Panc1 (cell line): Measurements from ENCODE around the gene GRIN2C. TPM values are rescaled to one million over a fixed set of nuclear protein-coding genes. Genes with fewer than 3 reads are reported as not detected.

Experiments
- ATAC-seq: fragments of 200-7000 bp; cut with Tn5 transposase; 2 replicates; pipeline ENCODE4 v1.9.1; 2020; ENCODE audit warnings: mild to moderate bottlenecking, moderate library complexity
- BruUV-seq: library from RNA; stranded (reverse); fragments of 400-500 nt; replicated peaks from 2 replicates; lab custom pipeline; 2021; lab: Mats Ljungman, UMichigan
- CTCF ChIA-PET: fragments of 300-600 bp; sonication (Branson Sonifier 250); formaldehyde crosslinking; loops from one replicate; lab custom pipeline; 2022; ENCODE audit warnings: antibody characterized with exemption; lab: Charles Lee
- POLR2A ChIA-PET: fragments of 300-600 bp; sonication (Branson Sonifier 250); formaldehyde crosslinking; loops from one replicate; lab custom pipeline; 2022; ENCODE audit warnings: antibody characterized with exemption; lab: Charles Lee
- DNase-seq: peaks from one replicate; pipeline ENCODE4 v3.0.0-alpha.2; 2010; ENCODE audit warnings: low read depth, low spot score
- H3K27ac ChIP-seq: 2 replicates; pipeline ENCODE4 v1.5.1; 2011; ENCODE audit warnings: mild to moderate bottlenecking, low read length, inconsistent platforms
- H3K27me3 ChIP-seq: fragments of 200-500 bp; sonication (Bioruptor generic); 2 replicates; pipeline ENCODE4 v1.6.0; 2014; ENCODE audit warnings: low read length, inconsistent platforms; ENCODE audit not compliant: control insufficient read depth, insufficient read depth
- H3K36me3 ChIP-seq: fragments of 200-500 bp; sonication (Bioruptor generic); 2 replicates; pipeline ENCODE4 v1.5.1; 2014; ENCODE audit warnings: inconsistent platforms, mild to moderate bottlenecking, low read length, moderate library complexity; ENCODE audit not compliant: control insufficient read depth, insufficient read depth
- H3K4me1 ChIP-seq: 2 replicates; pipeline ENCODE4 v1.5.1; 2011; ENCODE audit warnings: inconsistent platforms, mild to moderate bottlenecking, low read length, moderate library complexity; ENCODE audit not compliant: control insufficient read depth, insufficient read depth
- H3K4me3 ChIP-seq, 2 experiments: 2 replicates each; pipeline ENCODE4 v1.5.1; 2011 to 2012; ENCODE audit warnings: low read depth in 2 of 2, low read length in 2 of 2, mild to moderate bottlenecking in 2 of 2, inconsistent platforms in 1 of 2, moderate library complexity in 1 of 2
- H3K9me3 ChIP-seq: fragments of 200-500 bp; sonication (Bioruptor generic); 2 replicates; pipeline ENCODE4 v1.5.1; 2014; ENCODE audit warnings: low read depth, mild to moderate bottlenecking, inconsistent platforms, low read length, moderate library complexity; ENCODE audit not compliant: control insufficient read depth, insufficient read depth
- CTCF ChIP-seq: fragments of 450-650 bp; IDR thresholded peaks from 2 replicates; pipeline ENCODE4 v1.5.1; 2017; ENCODE audit warnings: mild to moderate bottlenecking
- POLR2AphosphoS5 ChIP-seq: IDR thresholded peaks from 2 replicates; pipeline ENCODE4 v1.6.1; 2012; ENCODE audit warnings: mild to moderate bottlenecking, low read depth, low read length, moderate library complexity
- REST ChIP-seq, 2 experiments: IDR thresholded peaks; 2 replicates each; pipeline ENCODE4 v1.6.1; 2011 to 2012; ENCODE audit warnings: low read depth in 2 of 2, control low read depth in 1 of 2, low read length in 1 of 2, mild to moderate bottlenecking in 1 of 2, moderate library complexity in 1 of 2; ENCODE audit not compliant: insufficient read depth in 1 of 2
- SIN3A ChIP-seq: IDR thresholded peaks from 2 replicates; pipeline ENCODE4 v1.6.1; 2012; ENCODE audit warnings: low read depth, mild to moderate bottlenecking, low read length, moderate library complexity, borderline replicate concordance; ENCODE audit not compliant: insufficient read depth
- TCF7L2 ChIP-seq: IDR thresholded peaks from 2 replicates; pipeline ENCODE4 v1.6.1; 2011; ENCODE audit warnings: mild to moderate bottlenecking, low read depth, low read length, inconsistent platforms
- in situ Hi-C: cut with HindIII; loops from 2 replicates; pipeline ENCODE4 v1.10.0; 2016; ENCODE audit warnings: low sequenced_read_pairs, low pct_unique_long_range_greater_than_20kb
- intact Hi-C: fragments of 100-400 bp; cut with micrococcal nuclease; formaldehyde crosslinking; loops from one replicate; pipeline ENCODE4 v1.10.0; 2022; ENCODE audit not compliant: unreplicated experiment
- total RNA-seq: library from RNA; stranded (reverse); gene quantifications from one replicate; pipeline ENCODE4 v1.2.1, GENCODE V29; 2021; ENCODE audit not compliant: unreplicated experiment

The GRIN2C gene
- total RNA-seq, 1 experiment from 2014 or later = 0.10 TPM

- Histone ChIP-seq H3K9me3 (no peaks in the 10 kb centered on the region), H3K27ac (no peak overlapping the region), H3K27me3 (no peaks in the 10 kb centered on the region), H3K4me1 (no peaks in the 10 kb centered on the region), H3K36me3 (no peaks in the 10 kb centered on the region), H3K4me3 (no peak overlapping the region)
- ATAC-seq (no peak), DNase-seq (no peak)
- ChIA-PET POLR2A (no interaction called here), CTCF (interaction anchor here (0.7 kb wide), 1 partner anchor 24 kb away, joined by 3 read pairs; no protein-coding TSS in a partner anchor)
- BruUV-seq = no TSS peak
- intact Hi-C loops = no loop called here
- TF ChIP-seq REST (IDR thresholded peaks at IDR 0.05; ENCODE audit: insufficient read depth in 1 of 2, low read depth in 2 of 2, low read length in 1 of 2) (no peak), CTCF (no peak), POLR2AphosphoS5 (no peak), TCF7L2 (no peak), SIN3A (no peak)
- in situ Hi-C loops = no loop called here
Observed at GRCh38 chr17:74815067-74815466, 44.6 kb downstream of the GRIN2C start.

GRCh38 chr17:74814453-74814852 lies 45.2 kb downstream of the GRIN2C start:
- TF ChIP-seq CTCF (no peak), TCF7L2 (no peak), REST (IDR thresholded peaks at IDR 0.05; ENCODE audit: insufficient read depth in 1 of 2, low read depth in 2 of 2, low read length in 1 of 2) (no peak), POLR2AphosphoS5 (no peak), SIN3A (no peak)
- ChIA-PET CTCF (no interaction called here), POLR2A (no interaction called here)
- no peaks in the 10 kb centered on the region for H3K9me3 ChIP-seq
- ATAC-seq = no peak
- H3K27me3 ChIP-seq = no peaks in the 10 kb centered on the region
- no peak overlapping the region for H3K27ac ChIP-seq
- no peaks in the 10 kb centered on the region for H3K36me3 ChIP-seq
- DNase-seq = no peak
- no peaks in the 10 kb centered on the region for H3K4me1 ChIP-seq
- BruUV-seq = no TSS peak
- in situ Hi-C loops = no loop called here
- no peak overlapping the region for H3K4me3 ChIP-seq
- intact Hi-C loops = no loop called here
